NCI-H187 treated with DMSO at 0.1 percent for 48 hours (cell line): ENCODE results near the gene LIN37.

Source experiments
- DNase-seq: peaks from one replicate; lab custom pipeline; 2025; lab: John Stamatoyannopoulos, UW

The LIN37 gene, protein sequence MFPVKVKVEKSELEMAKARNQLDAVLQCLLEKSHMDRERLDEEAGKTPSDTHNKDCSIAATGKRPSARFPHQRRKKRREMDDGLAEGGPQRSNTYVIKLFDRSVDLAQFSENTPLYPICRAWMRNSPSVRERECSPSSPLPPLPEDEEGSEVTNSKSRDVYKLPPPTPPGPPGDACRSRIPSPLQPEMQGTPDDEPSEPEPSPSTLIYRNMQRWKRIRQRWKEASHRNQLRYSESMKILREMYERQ

DNA sequence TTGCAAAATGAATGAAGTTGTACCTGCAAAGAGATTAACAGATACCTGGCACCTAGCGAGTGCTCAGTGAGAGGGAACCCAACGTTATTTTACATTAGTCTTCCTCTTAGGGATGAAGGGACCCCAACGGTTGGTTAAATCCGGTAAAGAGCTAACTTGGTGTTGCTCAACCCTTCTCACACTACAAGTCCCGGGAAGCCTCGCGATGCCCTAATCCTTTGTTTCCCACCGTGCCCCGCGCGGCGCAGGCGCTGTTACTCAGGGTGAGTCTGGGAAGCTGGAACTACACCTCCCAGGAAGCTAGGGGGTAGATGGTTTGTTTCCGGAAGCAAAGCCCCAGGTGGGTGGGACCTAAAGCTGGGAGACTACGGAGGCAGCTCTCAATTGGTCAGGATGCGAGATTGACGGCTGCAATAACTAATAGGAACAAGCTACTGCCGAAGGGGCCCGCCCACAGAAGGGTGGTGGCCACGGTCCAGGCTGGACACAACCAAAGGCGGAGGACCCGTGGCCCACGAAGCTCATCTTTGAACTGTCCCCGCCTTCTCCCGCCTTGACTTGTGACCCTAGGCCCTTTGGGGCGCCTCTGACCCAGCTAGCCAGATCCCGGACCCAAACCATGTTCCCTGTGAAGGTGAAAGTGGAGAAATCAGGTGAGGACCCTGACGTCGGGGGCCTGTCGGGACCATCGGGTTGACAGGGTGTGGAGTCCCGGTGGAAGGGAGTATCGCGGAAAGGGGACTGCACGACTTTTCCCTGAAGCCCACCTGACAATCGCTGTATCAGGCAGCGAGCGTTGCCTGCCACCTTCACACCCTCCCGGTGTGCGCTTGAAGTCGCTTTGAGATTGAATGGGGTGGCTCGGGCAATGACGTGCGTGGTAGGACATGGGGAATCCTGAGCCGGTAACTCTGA, at the start of gene LIN37:
Gene LIN37, plus strand, starts transcription at position 471 of the 915 bp plus-strand sequence. Its CDS starts 149 bp downstream, at position 620.
- DNase-seq = peak; percentile 92

DNA sequence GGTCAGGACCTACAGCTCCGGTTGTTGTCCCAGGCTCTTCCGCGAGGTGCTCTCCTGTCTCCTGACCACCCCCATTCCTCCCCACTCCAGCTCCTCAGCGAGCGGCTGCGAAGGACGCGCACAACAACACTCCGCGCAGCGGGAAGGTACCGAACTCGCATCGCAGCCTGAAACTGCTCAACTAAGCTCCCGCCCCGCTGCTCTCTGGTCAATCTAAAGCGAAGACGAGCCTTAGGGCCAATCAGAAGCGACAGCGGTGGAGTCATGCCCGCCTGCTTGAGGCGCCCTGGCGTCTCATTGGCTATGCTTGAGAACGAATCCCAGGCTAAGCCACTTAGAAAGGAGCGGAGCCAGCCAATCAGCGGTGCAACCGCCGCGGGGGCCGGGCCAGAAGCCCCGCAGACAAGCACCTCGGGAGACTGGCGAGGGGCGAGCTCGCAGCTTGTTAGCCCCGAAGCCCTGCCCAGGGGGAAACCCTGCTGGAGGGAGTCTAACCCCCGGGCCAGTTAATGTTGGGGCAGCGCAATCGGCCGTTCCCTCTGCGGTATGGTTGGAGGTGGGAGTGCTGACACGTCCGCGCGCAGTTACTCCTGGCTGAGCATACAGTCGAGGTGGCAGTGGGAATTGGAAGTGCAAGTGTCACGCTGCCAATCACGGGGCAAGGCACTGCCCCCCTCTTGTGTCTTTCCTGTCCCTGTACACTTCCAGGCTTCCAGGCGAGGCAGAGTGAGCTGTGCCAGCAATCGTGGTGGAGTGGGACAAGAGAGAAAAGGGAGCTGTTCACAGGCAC, 46.0 kb upstream of the LIN37 start:
- DNase-seq = peak; percentile 93

- no peak for DNase-seq
These were observed 45.0 kb upstream of the LIN37 start for GRCh38 chr19:35703343-35703742.

- DNase-seq = no peak
These were observed 44.2 kb upstream of the LIN37 start, which contains the start of gene ZBTB32 for GRCh38 chr19:35704218-35704617. Gene ZBTB32 (plus strand): TSS chr19:35704558. CDS start chr19:35714627, 10,069 bp downstream.

DNA sequence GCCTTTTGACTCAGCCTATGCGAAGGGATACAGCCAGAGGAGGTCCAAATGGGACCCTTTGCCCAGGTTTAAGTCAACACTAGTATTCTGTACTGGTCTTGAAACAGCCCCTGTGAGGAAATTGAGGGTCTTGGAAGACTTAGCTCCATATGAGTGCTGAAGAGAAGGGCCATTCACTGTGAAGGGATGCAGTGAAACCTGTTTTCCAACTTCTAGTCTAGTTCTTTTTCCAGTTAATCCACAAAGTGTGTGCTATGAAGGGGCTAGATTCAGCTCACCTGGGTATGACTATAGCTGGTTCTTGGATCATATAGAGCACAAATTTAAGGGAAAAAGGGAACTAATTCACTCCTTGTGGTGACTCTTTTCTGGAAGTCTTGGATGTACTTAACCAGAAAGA, 40.0 kb upstream of the LIN37 start:
- DNase-seq = no peak

DNA sequence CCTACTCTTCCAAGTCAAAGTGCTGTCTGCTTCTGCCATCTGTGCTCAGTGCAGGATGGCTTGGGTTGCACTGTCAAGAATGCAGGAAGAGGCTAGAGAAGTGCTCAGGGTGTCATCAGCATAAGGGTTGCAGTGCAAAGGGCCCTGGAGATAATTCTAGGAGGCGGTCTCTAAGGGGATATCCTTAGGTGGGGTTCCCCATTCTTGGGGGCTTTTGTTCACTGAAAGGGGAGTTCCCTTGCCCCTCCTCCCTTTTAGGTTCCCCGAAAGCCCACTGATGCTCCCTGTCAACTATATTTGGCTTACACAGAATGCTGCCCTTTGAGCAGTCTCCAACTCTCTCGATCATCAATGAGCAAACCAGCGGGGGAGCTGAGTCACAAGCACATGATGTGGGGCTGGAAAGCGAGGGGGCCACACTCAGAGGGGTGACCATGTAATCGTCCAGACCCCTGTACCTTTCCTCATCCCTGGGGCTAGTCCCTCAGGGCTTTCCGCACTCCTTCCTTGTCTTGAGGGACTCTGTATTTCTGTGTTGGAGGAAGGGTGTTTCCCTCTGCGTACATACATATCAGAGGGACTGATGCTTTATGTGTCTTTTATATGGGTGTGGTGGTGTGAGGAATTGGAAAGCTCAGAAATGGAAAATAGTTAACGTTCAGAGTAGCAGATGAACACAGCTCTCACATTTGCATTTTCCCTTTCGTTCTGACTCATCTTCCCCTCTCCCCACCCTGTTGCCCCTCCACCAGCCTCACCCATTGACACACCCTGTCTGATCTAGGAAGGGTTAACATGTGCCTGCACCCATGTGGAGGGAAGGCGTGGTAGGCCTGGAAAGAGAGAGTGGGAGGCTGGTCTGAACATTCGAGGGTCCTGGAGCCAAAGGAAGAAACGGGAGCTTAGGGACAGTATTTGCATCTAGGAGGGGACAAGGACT, 37.3 kb upstream of the LIN37 start:
- no peak for DNase-seq

- DNase-seq = no peak
These were observed 35.5 kb upstream of the LIN37 start for GRCh38 chr19:35712567-35713505.

DNA sequence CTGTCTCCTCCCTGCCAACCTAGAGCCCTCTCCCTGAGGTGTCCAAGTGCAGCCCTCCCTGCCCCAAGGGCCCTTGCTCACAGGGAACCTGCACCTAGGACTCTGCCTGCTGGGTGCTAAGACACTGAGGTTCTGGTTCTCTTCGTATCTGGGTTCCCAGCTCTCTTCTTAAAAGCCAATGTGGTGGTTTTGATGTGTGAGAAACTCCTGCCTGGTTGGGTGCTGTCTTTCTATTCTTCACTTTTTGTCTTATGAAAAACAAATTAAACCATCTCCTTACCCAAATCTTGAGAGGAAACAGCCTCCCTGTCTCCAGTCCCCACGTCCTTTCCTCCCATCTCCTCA, 34.9 kb upstream of the LIN37 start:
- no peak for DNase-seq

DNA sequence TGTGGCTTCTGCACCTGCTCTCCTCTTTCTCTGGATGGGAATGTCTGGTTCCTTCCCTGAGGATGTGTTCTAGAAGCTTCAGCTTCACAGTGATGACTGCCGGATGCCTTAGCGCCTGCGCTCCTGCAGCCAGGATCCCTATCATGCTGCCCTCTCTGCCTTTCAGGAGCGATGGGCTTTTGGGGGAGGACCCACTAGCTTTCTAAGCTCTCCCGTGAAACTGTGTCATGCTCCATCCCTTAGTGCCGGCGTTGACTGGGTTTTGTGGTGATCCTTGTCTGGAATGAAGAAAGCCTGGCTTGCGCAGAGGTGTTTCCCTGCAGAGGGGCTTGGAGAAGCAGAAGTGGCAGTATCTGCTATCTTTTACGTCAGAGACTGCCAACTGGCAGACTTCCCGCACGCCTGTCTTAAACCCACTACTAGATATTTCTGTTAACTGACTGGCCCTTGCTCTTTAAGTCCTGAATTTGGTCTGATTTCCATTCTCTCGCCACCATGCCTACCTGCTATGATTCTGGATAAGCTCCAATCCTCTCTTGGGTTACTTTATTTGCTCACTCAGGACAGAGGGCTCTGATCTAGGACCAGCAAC, 34.4 kb upstream of the LIN37 start:
- no peak for DNase-seq

GRCh38 chr19:35714601-35715354, 33.6 kb upstream of the LIN37 start:
- DNase-seq = no peak

GRCh38 chr19:35715355-35715809, 33.0 kb upstream of the LIN37 start:
- DNase-seq = no peak

DNA sequence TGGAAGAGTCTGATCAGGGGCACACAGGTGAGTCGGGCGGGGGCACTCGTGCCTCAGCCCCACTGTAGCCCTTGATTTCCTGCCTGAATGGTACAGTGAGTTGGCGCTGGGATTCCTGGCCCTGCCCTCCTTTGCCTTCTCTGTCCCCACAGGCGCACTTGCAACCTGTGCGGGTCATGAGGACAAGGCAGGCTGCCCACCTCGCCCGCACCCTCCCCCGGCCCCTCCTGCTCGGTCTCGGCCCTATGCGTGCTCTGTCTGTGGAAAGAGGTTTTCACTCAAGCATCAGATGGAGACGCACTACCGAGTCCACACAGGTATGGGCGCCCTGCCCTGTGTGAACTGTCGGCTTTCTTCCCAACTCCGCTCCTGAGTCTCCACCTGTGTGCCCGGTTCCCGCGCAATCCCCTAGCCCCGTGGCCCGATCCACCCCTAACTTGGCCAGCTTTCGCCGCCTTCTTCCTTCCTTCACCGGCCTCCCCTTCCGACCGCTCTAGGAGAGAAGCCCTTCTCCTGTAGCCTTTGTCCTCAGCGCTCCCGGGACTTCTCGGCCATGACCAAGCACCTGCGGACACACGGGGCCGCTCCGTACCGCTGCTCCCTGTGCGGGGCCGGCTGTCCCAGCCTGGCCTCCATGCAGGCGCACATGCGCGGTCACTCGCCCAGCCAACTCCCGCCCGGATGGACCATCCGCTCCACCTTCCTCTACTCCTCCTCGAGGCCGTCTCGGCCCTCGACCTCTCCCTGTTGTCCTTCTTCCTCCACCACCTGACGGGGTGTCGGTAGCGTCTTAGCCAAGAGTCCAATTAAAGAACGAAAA, 32.2 kb upstream of the LIN37 start:
- no peak for DNase-seq

- DNase-seq = peak; percentile 69
These were observed 31.3 kb upstream of the LIN37 start for GRCh38 chr19:35716801-35717664.

GRCh38 chr19:35717665-35718344, 30.6 kb upstream of the LIN37 start, which contains the start of gene KMT2B:
Gene KMT2B (plus strand): TSS chr19:35718003. CDS start chr19:35718019, 16 bp downstream.
- no peak for DNase-seq

DNA sequence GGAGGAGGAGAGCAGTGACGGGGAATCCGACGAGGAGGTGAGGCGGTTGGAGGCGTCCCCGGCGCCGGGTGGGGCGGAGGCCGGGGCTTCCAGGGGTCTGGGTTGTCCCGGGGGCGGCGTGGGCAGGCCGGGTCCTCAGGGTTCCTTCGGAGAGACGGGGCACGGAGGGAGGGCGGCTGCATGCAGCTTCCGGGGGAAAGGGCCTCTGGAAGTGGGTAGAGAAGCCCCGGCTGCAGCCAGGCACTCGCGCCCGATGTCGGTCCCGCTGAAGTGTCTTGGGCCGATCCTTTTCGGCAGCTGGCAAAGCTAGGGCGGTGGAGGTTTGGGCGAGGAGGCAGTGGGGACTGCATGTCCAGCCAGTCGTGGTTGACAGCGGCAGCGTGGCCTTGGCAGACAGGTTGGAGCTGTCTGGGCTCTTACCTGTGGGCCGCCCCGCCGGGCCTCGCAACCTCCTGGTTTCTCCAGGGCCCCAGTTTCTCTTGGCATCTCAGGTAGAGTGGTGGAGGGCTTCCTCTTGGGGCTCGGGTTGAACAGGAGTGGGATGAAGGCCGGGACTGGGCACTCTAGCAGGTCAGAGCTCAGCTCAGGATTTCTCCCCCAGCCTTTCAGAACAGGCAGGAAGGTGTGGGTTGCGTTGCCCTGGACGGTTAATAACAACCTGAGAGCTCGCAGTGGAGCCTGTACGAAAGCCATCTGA, 29.9 kb upstream of the LIN37 start:
- DNase-seq = no peak
